BE2C (cell line): ENCODE measurements around the gene GNAO1.

Experiments
- DNase-seq: peaks from one replicate; pipeline ENCODE4 v3.0.0-alpha.2; 2020
- H3K27me3 ChIP-seq: fragments of 250-450 bp; sonication (Bioruptor Pico); 2 replicates; pipeline ENCODE4 v1.5.1; 2020; ENCODE audit warnings: mild to moderate bottlenecking
- H3K36me3 ChIP-seq: fragments of 250-450 bp; sonication (Bioruptor Pico); 2 replicates; pipeline ENCODE4 v1.5.1; 2020; ENCODE audit warnings: mild to moderate bottlenecking
- H3K4me1 ChIP-seq: fragments of 250-450 bp; sonication (Bioruptor Pico); 2 replicates; pipeline ENCODE4 v1.5.1; 2020
- H3K4me3 ChIP-seq: 2 replicates; pipeline ENCODE4 v1.5.1; 2011; ENCODE audit warnings: low read depth, low read length
- H3K9me3 ChIP-seq: fragments of 250-450 bp; sonication (Bioruptor Pico); 2 replicates; pipeline ENCODE4 v1.5.1; 2020
- TF ChIP-seq, protein P1 (sequence below): IDR thresholded peaks from 2 replicates; pipeline ENCODE4 v1.5.1; 2012; ENCODE audit warnings: mild to moderate bottlenecking, low read depth, low read length

GNAO1 gene

DNA sequence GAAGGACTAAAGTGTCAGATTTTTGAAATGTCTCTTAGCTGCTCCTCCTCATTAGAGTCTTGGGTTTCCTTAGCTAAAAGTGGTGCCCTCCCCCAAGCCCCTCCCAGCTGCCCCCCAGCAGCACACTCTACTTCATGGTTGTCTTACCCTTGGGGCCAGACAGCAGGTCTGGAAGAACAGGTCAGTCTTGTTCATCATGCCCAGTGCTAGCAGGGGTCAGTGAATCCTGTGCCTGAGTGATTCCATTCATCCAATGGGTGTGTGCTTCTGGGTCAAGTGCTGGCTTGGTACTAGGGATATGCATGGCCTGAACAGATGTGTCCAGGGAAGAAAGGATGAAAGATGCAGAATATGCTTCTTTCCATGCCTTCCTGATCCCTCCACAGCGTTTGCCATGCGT is 93.2 kb downstream of the GNAO1 start:
- H3K4me1 ChIP-seq: peaks cover 29% of the 10 kb centered on the region
- no peak overlapping the region for H3K4me3 ChIP-seq
- DNase-seq: no peak
- H3K9me3 ChIP-seq: no peaks in the 10 kb centered on the region
- TF ChIP-seq, protein P1, sequence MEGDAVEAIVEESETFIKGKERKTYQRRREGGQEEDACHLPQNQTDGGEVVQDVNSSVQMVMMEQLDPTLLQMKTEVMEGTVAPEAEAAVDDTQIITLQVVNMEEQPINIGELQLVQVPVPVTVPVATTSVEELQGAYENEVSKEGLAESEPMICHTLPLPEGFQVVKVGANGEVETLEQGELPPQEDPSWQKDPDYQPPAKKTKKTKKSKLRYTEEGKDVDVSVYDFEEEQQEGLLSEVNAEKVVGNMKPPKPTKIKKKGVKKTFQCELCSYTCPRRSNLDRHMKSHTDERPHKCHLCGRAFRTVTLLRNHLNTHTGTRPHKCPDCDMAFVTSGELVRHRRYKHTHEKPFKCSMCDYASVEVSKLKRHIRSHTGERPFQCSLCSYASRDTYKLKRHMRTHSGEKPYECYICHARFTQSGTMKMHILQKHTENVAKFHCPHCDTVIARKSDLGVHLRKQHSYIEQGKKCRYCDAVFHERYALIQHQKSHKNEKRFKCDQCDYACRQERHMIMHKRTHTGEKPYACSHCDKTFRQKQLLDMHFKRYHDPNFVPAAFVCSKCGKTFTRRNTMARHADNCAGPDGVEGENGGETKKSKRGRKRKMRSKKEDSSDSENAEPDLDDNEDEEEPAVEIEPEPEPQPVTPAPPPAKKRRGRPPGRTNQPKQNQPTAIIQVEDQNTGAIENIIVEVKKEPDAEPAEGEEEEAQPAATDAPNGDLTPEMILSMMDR: no peak
- no peaks in the 10 kb centered on the region for H3K27me3 ChIP-seq
- H3K36me3 ChIP-seq: peaks cover 58% of the 10 kb centered on the region

DNA sequence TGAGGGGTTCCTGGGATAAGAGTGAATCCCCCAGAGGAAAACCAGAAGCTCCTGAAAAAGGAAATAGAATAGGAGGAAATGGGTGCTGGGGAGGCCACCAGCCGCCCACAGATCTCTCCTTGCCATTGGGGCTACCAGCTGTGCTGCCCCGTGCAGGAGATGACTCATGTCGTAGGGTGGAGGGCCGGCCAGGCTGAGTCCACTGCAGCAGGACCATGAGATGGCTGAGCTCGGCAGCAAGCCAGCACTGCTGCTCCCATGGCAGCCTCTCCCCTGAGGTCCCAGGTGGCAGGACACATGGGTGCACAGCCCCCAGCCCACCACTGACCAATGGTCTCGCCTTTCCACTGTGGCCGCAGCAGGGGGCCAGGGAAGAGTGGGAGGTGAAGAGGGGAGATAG is 95.5 kb downstream of the GNAO1 start:
- TF ChIP-seq, protein P1: no peak
- Histone ChIP-seq H3K9me3 (no peaks in the 10 kb centered on the region), H3K36me3 (peaks cover 48% of the 10 kb centered on the region), H3K4me3 (no peak overlapping the region), H3K4me1 (peaks cover 41% of the 10 kb centered on the region), H3K27me3 (no peaks in the 10 kb centered on the region)
- DNase-seq: no peak

DNA sequence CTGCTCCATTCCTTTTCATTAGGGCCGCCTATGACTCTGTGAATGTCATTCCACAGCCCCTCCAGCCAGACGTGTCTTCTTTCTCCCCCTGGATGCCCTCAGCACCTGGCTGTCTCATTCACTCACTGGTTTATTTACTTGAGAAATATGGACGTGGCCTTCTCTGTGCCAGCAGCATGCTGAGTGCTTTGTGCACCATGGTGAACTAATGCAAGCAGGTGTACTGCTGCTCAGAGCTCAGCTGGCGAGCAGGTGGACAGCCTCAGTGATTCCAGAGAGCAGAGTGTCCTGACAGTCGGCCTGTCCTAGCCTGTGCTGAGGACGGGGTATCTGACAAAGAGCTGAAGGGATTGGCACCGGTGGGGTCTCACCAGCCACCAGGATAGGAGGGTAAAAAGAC is 96.7 kb downstream of the GNAO1 start:
- Histone ChIP-seq H3K27me3 (no peaks in the 10 kb centered on the region), H3K4me3 (no peak overlapping the region), H3K4me1 (peaks cover 31% of the 10 kb centered on the region), H3K36me3 (peaks cover 36% of the 10 kb centered on the region), H3K9me3 (no peaks in the 10 kb centered on the region)
- TF ChIP-seq, protein P1: no peak
- no peak for DNase-seq

DNA sequence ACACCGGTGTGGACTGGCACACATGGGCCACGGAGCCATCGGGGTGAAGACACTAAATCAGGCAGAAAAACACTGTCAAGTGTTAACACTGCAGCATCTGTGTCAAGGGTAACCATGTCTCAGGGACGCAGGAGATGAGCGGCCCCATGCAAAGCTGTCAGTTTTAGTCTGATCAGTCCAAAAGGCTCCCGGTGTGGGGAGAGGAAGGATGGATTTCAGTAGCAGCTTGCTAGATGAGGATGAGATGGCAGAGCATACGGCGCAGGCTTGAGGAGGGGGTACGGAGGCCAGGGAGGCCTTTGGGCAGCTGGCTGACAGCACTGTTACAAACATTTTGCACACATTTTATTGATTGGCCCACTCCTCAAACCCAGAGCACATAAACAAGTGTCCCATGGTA is 98.1 kb downstream of the GNAO1 start:
- H3K27me3 ChIP-seq: no peaks in the 10 kb centered on the region
- no peak for DNase-seq
- TF ChIP-seq, protein P1: no peak
- peaks cover 26% of the 10 kb centered on the region for H3K36me3 ChIP-seq
- no peak overlapping the region for H3K4me3 ChIP-seq
- peaks cover 41% of the 10 kb centered on the region for H3K4me1 ChIP-seq
- no peaks in the 10 kb centered on the region for H3K9me3 ChIP-seq

DNA sequence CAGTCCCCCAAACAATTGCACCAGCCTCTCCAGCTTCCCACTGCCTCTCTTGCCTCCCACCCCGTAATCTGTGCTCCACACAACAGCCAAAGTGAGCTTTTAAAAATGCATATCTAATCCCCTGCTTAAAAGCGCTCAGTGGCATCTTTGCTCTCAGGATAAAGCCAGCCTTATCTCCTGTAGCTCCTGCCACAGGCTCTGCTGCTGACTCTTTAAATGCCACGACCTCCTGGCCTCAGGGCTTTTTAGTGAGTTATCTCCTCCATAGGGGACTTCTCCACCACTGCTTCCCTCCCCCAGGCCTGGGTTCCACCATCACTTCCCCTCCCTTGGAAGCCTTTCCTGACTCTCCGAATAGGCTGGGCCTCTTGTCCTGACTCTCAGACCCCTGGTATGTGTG is 98.6 kb downstream of the GNAO1 start:
- H3K4me1 ChIP-seq: peaks cover 46% of the 10 kb centered on the region
- no peaks in the 10 kb centered on the region for H3K27me3 ChIP-seq
- TF ChIP-seq, protein P1: no peak
- H3K4me3 ChIP-seq: no peak overlapping the region
- DNase-seq: peak; percentile 62
- H3K9me3 ChIP-seq: no peaks in the 10 kb centered on the region
- H3K36me3 ChIP-seq: peaks cover 26% of the 10 kb centered on the region

DNA sequence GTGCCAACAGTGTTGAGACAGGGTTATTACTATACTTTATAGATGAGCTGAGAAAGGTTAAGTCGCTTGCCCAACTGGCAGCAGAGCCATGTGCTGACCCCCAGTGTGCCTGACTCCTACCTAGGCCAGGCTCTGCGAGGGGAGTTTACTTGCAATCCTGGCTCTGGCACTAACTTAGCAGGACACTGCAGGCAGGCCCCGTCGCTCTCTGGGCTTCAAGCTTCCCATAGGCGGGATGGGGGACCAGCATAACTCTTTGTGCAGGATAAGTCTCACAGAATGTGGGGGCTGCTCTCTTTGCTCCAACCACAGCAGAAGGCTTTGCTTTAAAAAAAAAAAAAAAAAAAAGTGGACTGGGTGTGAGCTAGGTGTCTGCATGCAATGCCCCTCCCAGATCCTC is 102.7 kb downstream of the GNAO1 start:
- H3K4me1 ChIP-seq: peaks cover 59% of the 10 kb centered on the region
- no peaks in the 10 kb centered on the region for H3K9me3 ChIP-seq
- no peak overlapping the region for H3K4me3 ChIP-seq
- DNase-seq: no peak
- H3K36me3 ChIP-seq: peaks cover 10% of the 10 kb centered on the region
- no peaks in the 10 kb centered on the region for H3K27me3 ChIP-seq
- TF ChIP-seq, protein P1: no peak
